Bronchus fibroblast of lung (primary cell): Measurements from ENCODE around the gene BFSP2. TPM values are rescaled to one million over a fixed set of nuclear protein-coding genes. Genes with fewer than 3 reads are reported as not detected.

Experiments used
- total RNA-seq: library from RNA; depleted of rRNA; stranded (reverse); fragments of >200 nt; gene quantifications from 2 replicates; pipeline ENCODE4 v1.2.3, GENCODE V29; 2015

Gene BFSP2
- total RNA-seq = not detected in 2 replicates

GRCh38 chr3:133400006-133400515 lies at the start of gene BFSP2:
Gene BFSP2, plus strand, starts transcription at chr3:133400056. Its CDS starts 28 bp downstream, at chr3:133400084.

Other genes starting within 250 kb of the BFSP2 start
- 98.0 and 121 TPM in 2 replicates for gene CDV3, start 173.6 kb downstream of the BFSP2 start, total RNA-seq